IPS-NIHi7 (cell line): ENCODE data around the gene TMEM181.
"Not testable (repeated sequence)": the region's sequence is repeated elsewhere in the genome, so short reads cannot be mapped to it uniquely, and the experiment has no call there.

Experiments used
- DNase-seq: peaks from one replicate; pipeline ENCODE4 v3.0.0; 2012; ENCODE audit warnings: mixed read lengths; ENCODE audit errors: extremely low spot score

TMEM181 gene

GRCh38 chr6:158660333-158660754 lies 100.5 kb downstream of the TMEM181 start:
- peak; percentile 65 for DNase-seq

- no peak for DNase-seq
Observed at GRCh38 chr6:158661156-158661685, 101.3 kb downstream of the TMEM181 start.

- DNase-seq, result no peak
Observed at GRCh38 chr6:158662607-158662953, 102.7 kb downstream of the TMEM181 start.

GRCh38 chr6:158662954-158663624 lies 103.2 kb downstream of the TMEM181 start:
- DNase-seq, result no peak

GRCh38 chr6:158663625-158664165 lies 103.8 kb downstream of the TMEM181 start:
- no peak for DNase-seq

- DNase-seq, result no peak
Observed at GRCh38 chr6:158665332-158665731, 105.4 kb downstream of the TMEM181 start.

GRCh38 chr6:158666628-158667359 lies 106.9 kb downstream of the TMEM181 start:
- no peak for DNase-seq

GRCh38 chr6:158667360-158667981 lies 107.6 kb downstream of the TMEM181 start:
- DNase-seq, result no peak

GRCh38 chr6:158668707-158669103 lies 108.8 kb downstream of the TMEM181 start:
- no peak for DNase-seq

- DNase-seq, result no peak
Observed at GRCh38 chr6:158669145-158670035, 109.5 kb downstream of the TMEM181 start.

GRCh38 chr6:158672119-158672518 lies 112.2 kb downstream of the TMEM181 start:
- DNase-seq, result not testable (repeated sequence)

GRCh38 chr6:158672726-158673125 lies 112.8 kb downstream of the TMEM181 start:
- no peak for DNase-seq

GRCh38 chr6:158674342-158675131 lies 114.6 kb downstream of the TMEM181 start:
- no peak for DNase-seq

- not testable (repeated sequence) for DNase-seq
Observed at GRCh38 chr6:158677094-158677493, 117.2 kb downstream of the TMEM181 start.

GRCh38 chr6:158677906-158678578 lies 118.2 kb downstream of the TMEM181 start:
- DNase-seq, result no peak

GRCh38 chr6:158680015-158680414 lies 120.1 kb downstream of the TMEM181 start:
- DNase-seq, result no peak

- no peak for DNase-seq
Observed at GRCh38 chr6:158680481-158680880, 120.6 kb downstream of the TMEM181 start.

- no peak for DNase-seq
Observed at GRCh38 chr6:158684311-158684710, 124.4 kb downstream of the TMEM181 start.

GRCh38 chr6:158684745-158685324 lies 124.9 kb downstream of the TMEM181 start:
- no peak for DNase-seq
